ENCODE results near the gene ATP1A3. TPM values are rescaled to one million over a fixed set of nuclear protein-coding genes. Genes with fewer than 3 reads are reported as not detected.
"Not testable (repeated sequence)": the region's sequence is repeated elsewhere in the genome, so short reads cannot be mapped to it uniquely, and the experiment has no call there.

ATP1A3 gene
- total RNA-seq, 1 experiment from 2014 or later, result 34.2 TPM

DNA sequence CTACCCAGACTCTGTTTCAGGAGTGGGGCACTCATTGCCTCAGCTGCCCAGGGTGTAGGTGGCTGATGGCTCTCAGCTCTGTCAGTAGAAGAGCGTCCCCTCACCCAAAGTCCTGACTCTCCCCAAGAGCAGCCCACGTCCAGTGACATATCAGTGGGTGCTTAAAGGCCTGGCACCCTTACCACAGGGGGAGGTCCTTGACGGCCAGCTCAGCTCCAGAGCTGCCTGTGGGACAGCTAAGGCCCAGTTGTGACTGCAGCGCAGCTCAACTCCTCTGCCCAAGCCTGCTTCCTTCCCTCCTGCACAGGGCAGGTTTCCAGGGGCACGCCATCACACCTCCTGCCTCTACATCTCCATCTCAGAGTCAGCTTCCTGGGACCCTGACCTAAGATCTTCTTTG lies 43.6 kb upstream of the ATP1A3 start:
- Mint-ChIP-seq H3K27ac (no peak overlapping the region), H3K36me3 (peaks cover 41% of the 10 kb centered on the region), H3K4me3 (no peak overlapping the region), H3K27me3 (ENCODE audit: low read depth) (no peaks in the 10 kb centered on the region), H3K9me3 (no peaks in the 10 kb centered on the region), H3K4me1 (peaks cover 19% of the 10 kb centered on the region)
- no peak for ATAC-seq
- DNase-seq (ENCODE audit: low spot score), result no peak
- TF ChIP-seq ZNF219 (CRISPR knock-in tag; IDR thresholded peaks at IDR 0.05; ENCODE audit: borderline replicate concordance) (no peak), TCF7 (CRISPR knock-in tag; IDR thresholded peaks at IDR 0.05; ENCODE audit: low read depth) (no peak), IRF2 (CRISPR knock-in tag; IDR thresholded peaks at IDR 0.05; ENCODE audit: borderline replicate concordance, low read depth) (no peak), GRHL2 (CRISPR knock-in tag; IDR thresholded peaks at IDR 0.05; ENCODE audit: insufficient replicate concordance, severe bottlenecking) (no peak), FOXP1 (CRISPR knock-in tag; IDR thresholded peaks at IDR 0.05; ENCODE audit: borderline replicate concordance) (no peak), OVOL2 (CRISPR knock-in tag; IDR thresholded peaks at IDR 0.05; ENCODE audit: borderline replicate concordance) (no peak), ZNF423 (CRISPR knock-in tag; IDR thresholded peaks at IDR 0.05) (no peak), FOXK1 (CRISPR knock-in tag; IDR thresholded peaks at IDR 0.05) (no peak), TP53 (CRISPR knock-in tag; IDR thresholded peaks at IDR 0.05) (no peak), ZNF416 (CRISPR knock-in tag; IDR thresholded peaks at IDR 0.05) (no peak), PRRX2 (CRISPR knock-in tag; IDR thresholded peaks at IDR 0.05) (no peak), ZNF317 (CRISPR knock-in tag; IDR thresholded peaks at IDR 0.05; ENCODE audit: borderline replicate concordance, low read depth) (no peak)
- TF ChIP-seq, protein P1, sequence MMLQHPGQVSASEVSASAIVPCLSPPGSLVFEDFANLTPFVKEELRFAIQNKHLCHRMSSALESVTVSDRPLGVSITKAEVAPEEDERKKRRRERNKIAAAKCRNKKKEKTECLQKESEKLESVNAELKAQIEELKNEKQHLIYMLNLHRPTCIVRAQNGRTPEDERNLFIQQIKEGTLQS (CRISPR knock-in tag; conservative IDR thresholded peaks at IDR 0.05), result no peak
- TF ChIP-seq, protein P2, sequence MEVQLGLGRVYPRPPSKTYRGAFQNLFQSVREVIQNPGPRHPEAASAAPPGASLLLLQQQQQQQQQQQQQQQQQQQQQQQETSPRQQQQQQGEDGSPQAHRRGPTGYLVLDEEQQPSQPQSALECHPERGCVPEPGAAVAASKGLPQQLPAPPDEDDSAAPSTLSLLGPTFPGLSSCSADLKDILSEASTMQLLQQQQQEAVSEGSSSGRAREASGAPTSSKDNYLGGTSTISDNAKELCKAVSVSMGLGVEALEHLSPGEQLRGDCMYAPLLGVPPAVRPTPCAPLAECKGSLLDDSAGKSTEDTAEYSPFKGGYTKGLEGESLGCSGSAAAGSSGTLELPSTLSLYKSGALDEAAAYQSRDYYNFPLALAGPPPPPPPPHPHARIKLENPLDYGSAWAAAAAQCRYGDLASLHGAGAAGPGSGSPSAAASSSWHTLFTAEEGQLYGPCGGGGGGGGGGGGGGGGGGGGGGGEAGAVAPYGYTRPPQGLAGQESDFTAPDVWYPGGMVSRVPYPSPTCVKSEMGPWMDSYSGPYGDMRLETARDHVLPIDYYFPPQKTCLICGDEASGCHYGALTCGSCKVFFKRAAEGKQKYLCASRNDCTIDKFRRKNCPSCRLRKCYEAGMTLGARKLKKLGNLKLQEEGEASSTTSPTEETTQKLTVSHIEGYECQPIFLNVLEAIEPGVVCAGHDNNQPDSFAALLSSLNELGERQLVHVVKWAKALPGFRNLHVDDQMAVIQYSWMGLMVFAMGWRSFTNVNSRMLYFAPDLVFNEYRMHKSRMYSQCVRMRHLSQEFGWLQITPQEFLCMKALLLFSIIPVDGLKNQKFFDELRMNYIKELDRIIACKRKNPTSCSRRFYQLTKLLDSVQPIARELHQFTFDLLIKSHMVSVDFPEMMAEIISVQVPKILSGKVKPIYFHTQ (CRISPR knock-in tag; IDR thresholded peaks at IDR 0.05), result no peak
- TF ChIP-seq, protein P3, sequence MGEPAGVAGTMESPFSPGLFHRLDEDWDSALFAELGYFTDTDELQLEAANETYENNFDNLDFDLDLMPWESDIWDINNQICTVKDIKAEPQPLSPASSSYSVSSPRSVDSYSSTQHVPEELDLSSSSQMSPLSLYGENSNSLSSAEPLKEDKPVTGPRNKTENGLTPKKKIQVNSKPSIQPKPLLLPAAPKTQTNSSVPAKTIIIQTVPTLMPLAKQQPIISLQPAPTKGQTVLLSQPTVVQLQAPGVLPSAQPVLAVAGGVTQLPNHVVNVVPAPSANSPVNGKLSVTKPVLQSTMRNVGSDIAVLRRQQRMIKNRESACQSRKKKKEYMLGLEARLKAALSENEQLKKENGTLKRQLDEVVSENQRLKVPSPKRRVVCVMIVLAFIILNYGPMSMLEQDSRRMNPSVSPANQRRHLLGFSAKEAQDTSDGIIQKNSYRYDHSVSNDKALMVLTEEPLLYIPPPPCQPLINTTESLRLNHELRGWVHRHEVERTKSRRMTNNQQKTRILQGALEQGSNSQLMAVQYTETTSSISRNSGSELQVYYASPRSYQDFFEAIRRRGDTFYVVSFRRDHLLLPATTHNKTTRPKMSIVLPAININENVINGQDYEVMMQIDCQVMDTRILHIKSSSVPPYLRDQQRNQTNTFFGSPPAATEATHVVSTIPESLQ (CRISPR knock-in tag; IDR thresholded peaks at IDR 0.05), result no peak
- POLR2A ChIA-PET, result no interaction called here
- CTCF ChIA-PET, result interaction anchor here (1.0 to 2.8 kb wide), 2 partner anchors 9 to 14 kb away, joined by 4 to 13 read pairs; no protein-coding TSS in a partner anchor

DNA sequence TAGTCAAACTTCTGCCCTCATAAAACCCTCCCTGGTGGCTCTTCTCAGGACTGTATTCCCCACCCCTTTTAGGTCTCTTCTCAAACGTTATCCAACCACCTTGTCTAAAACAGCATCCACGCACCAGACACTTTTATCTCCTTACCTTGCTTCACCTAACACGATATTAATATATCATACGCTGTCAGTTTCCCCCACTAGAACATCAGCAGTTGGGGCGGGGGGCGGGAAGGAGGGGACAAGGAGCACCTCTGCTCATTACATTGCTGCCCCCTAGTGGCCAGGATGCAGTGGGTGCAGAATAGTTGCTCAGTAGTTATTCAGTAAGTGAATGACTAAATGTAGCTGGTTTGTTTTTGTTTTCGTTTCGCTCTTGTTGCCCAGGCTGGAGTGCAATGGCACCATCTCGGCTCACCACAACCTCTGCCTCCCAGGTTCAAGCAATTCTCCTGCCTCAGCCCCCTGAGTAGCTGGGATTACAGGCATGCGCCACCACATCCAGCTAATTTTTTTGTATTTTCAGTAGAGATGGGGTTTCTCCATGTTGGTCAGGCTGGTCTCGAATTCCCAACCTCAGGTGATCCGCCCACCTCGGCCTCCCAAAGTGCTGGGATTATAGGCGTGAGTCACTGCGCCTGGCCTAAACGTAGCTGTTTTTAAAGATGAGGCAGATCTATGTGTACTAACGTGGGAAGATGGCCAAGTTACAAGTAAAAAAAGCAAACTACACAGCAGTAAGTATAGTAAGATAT lies 40.8 kb upstream of the ATP1A3 start:
- DNase-seq (ENCODE audit: low spot score) (peak; percentile 72), ATAC-seq (peak; percentile 75)
- POLR2A ChIA-PET, result interaction anchor here (0.8 kb wide), 1 partner anchor 75 kb away, joined by 3 read pairs; the partner anchor contains the start of gene RABAC1
- Mint-ChIP-seq H3K36me3 (peaks cover 31% of the 10 kb centered on the region), H3K4me3 (peak overlapping the region; percentile 55), H3K4me1 (peaks cover 40% of the 10 kb centered on the region), H3K27ac (peak overlapping the region; percentile 91)
- TF ChIP-seq, protein P4, sequence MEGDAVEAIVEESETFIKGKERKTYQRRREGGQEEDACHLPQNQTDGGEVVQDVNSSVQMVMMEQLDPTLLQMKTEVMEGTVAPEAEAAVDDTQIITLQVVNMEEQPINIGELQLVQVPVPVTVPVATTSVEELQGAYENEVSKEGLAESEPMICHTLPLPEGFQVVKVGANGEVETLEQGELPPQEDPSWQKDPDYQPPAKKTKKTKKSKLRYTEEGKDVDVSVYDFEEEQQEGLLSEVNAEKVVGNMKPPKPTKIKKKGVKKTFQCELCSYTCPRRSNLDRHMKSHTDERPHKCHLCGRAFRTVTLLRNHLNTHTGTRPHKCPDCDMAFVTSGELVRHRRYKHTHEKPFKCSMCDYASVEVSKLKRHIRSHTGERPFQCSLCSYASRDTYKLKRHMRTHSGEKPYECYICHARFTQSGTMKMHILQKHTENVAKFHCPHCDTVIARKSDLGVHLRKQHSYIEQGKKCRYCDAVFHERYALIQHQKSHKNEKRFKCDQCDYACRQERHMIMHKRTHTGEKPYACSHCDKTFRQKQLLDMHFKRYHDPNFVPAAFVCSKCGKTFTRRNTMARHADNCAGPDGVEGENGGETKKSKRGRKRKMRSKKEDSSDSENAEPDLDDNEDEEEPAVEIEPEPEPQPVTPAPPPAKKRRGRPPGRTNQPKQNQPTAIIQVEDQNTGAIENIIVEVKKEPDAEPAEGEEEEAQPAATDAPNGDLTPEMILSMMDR (IDR thresholded peaks at IDR 0.05), result peak; percentile 93
- CTCF ChIA-PET, result interaction anchor here (0.5 to 1.9 kb wide), 57 partner anchors 8 to 1462 kb away, joined by 3 to 50 read pairs (median 5); partner anchors contain the start of genes ERF, ERFL, GRIK5 and RABAC1
- not testable (repeated sequence) for H3K9me3 Mint-ChIP-seq; H3K27me3 Mint-ChIP-seq (ENCODE audit: low read depth)

Data from WTC11 (cell line).